Panc1 (cell line): ENCODE measurements around the gene LSM4. TPM values are rescaled to one million over a fixed set of nuclear protein-coding genes. Genes with fewer than 3 reads are reported as not detected.

Source experiments
- ATAC-seq: fragments of 200-7000 bp; cut with Tn5 transposase; 2 replicates; pipeline ENCODE4 v1.9.1; 2020; ENCODE audit warnings: mild to moderate bottlenecking, moderate library complexity
- BruUV-seq: library from RNA; stranded (reverse); fragments of 400-500 nt; replicated peaks from 2 replicates; lab custom pipeline; 2021; lab: Mats Ljungman, UMichigan
- CTCF ChIA-PET: fragments of 300-600 bp; sonication (Branson Sonifier 250); formaldehyde crosslinking; loops from one replicate; lab custom pipeline; 2022; ENCODE audit warnings: antibody characterized with exemption; lab: Charles Lee
- POLR2A ChIA-PET: fragments of 300-600 bp; sonication (Branson Sonifier 250); formaldehyde crosslinking; loops from one replicate; lab custom pipeline; 2022; ENCODE audit warnings: antibody characterized with exemption; lab: Charles Lee
- DNase-seq: peaks from one replicate; pipeline ENCODE4 v3.0.0-alpha.2; 2010; ENCODE audit warnings: low read depth, low spot score
- H3K27ac ChIP-seq: 2 replicates; pipeline ENCODE4 v1.5.1; 2011; ENCODE audit warnings: mild to moderate bottlenecking, low read length, inconsistent platforms
- H3K27me3 ChIP-seq: fragments of 200-500 bp; sonication (Bioruptor generic); 2 replicates; pipeline ENCODE4 v1.6.0; 2014; ENCODE audit warnings: low read length, inconsistent platforms; ENCODE audit not compliant: control insufficient read depth, insufficient read depth
- H3K36me3 ChIP-seq: fragments of 200-500 bp; sonication (Bioruptor generic); 2 replicates; pipeline ENCODE4 v1.5.1; 2014; ENCODE audit warnings: inconsistent platforms, mild to moderate bottlenecking, low read length, moderate library complexity; ENCODE audit not compliant: control insufficient read depth, insufficient read depth
- H3K4me1 ChIP-seq: 2 replicates; pipeline ENCODE4 v1.5.1; 2011; ENCODE audit warnings: inconsistent platforms, mild to moderate bottlenecking, low read length, moderate library complexity; ENCODE audit not compliant: control insufficient read depth, insufficient read depth
- H3K4me3 ChIP-seq, 2 experiments: 2 replicates each; pipeline ENCODE4 v1.5.1; 2011 to 2012; ENCODE audit warnings: low read depth in 2 of 2, low read length in 2 of 2, mild to moderate bottlenecking in 2 of 2, inconsistent platforms in 1 of 2, moderate library complexity in 1 of 2
- H3K9me3 ChIP-seq: fragments of 200-500 bp; sonication (Bioruptor generic); 2 replicates; pipeline ENCODE4 v1.5.1; 2014; ENCODE audit warnings: low read depth, mild to moderate bottlenecking, inconsistent platforms, low read length, moderate library complexity; ENCODE audit not compliant: control insufficient read depth, insufficient read depth
- POLR2AphosphoS5 ChIP-seq: IDR thresholded peaks from 2 replicates; pipeline ENCODE4 v1.6.1; 2012; ENCODE audit warnings: mild to moderate bottlenecking, low read depth, low read length, moderate library complexity
- SIN3A ChIP-seq: IDR thresholded peaks from 2 replicates; pipeline ENCODE4 v1.6.1; 2012; ENCODE audit warnings: low read depth, mild to moderate bottlenecking, low read length, moderate library complexity, borderline replicate concordance; ENCODE audit not compliant: insufficient read depth
- TCF7L2 ChIP-seq: IDR thresholded peaks from 2 replicates; pipeline ENCODE4 v1.6.1; 2011; ENCODE audit warnings: mild to moderate bottlenecking, low read depth, low read length, inconsistent platforms
- in situ Hi-C: cut with HindIII; loops from 2 replicates; pipeline ENCODE4 v1.10.0; 2016; ENCODE audit warnings: low sequenced_read_pairs, low pct_unique_long_range_greater_than_20kb
- intact Hi-C: fragments of 100-400 bp; cut with micrococcal nuclease; formaldehyde crosslinking; loops from one replicate; pipeline ENCODE4 v1.10.0; 2022; ENCODE audit not compliant: unreplicated experiment
- total RNA-seq: library from RNA; stranded (reverse); gene quantifications from one replicate; pipeline ENCODE4 v1.2.1, GENCODE V29; 2021; ENCODE audit not compliant: unreplicated experiment
- TF ChIP-seq, protein P1 (sequence below): fragments of 450-650 bp; IDR thresholded peaks from 2 replicates; pipeline ENCODE4 v1.5.1; 2017; ENCODE audit warnings: mild to moderate bottlenecking
- TF ChIP-seq, protein P2 (sequence below), 2 experiments: IDR thresholded peaks; 2 replicates each; pipeline ENCODE4 v1.6.1; 2011 to 2012; ENCODE audit warnings: low read depth in 2 of 2, control low read depth in 1 of 2, low read length in 1 of 2, mild to moderate bottlenecking in 1 of 2, moderate library complexity in 1 of 2; ENCODE audit not compliant: insufficient read depth in 1 of 2

LSM4 gene
- total RNA-seq, 1 experiment from 2014 or later: 209 TPM

DNA sequence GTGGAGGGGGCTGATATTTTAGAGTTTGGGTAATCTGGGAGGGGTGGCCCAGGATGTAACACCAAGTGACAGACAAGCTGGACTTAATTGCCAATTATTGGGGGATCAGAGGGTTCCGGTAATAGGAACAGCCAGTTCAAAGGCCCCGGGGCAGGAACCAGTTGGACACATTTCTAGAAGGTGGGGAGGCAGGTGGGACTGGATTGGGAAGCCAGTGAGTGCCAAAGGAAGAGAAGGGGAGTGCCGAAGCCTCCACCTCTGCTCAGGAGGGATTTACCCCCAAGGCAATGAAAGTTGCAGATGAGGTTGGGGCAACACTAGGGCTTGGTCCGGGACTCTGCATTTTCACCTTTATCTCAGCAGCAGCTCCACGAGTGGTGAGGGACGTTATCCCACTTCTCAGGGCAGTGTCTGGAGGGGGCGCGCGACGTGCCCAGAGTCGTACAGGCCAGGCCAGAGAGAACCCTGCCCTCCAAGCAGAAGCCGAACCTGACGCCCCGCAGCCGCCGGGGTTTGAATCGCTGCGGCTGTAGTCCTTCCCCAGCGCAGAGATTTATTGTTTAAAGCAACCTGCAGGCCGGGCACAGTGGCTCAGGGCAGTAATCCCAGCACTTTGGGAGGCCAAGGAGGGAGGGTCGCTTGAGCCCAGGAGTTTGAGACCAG, 35.8 kb downstream of the LSM4 start:
- intact Hi-C loops (no loop called here), in situ Hi-C loops (no loop called here)
- H3K4me3 ChIP-seq: no peak overlapping the region
- no peak for DNase-seq
- ChIA-PET CTCF (no interaction called here), POLR2A (no interaction called here)
- H3K4me1 ChIP-seq: peaks cover 18% of the 10 kb centered on the region
- no peak for ATAC-seq
- TF ChIP-seq, protein P1, sequence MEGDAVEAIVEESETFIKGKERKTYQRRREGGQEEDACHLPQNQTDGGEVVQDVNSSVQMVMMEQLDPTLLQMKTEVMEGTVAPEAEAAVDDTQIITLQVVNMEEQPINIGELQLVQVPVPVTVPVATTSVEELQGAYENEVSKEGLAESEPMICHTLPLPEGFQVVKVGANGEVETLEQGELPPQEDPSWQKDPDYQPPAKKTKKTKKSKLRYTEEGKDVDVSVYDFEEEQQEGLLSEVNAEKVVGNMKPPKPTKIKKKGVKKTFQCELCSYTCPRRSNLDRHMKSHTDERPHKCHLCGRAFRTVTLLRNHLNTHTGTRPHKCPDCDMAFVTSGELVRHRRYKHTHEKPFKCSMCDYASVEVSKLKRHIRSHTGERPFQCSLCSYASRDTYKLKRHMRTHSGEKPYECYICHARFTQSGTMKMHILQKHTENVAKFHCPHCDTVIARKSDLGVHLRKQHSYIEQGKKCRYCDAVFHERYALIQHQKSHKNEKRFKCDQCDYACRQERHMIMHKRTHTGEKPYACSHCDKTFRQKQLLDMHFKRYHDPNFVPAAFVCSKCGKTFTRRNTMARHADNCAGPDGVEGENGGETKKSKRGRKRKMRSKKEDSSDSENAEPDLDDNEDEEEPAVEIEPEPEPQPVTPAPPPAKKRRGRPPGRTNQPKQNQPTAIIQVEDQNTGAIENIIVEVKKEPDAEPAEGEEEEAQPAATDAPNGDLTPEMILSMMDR: no peak
- peak overlapping the region; percentile 2; the same call in 1 of the 2 replicates for H3K27ac ChIP-seq
- H3K9me3 ChIP-seq: no peaks in the 10 kb centered on the region
- no peaks in the 10 kb centered on the region for H3K36me3 ChIP-seq
- no TSS peak for BruUV-seq
- H3K27me3 ChIP-seq: no peaks in the 10 kb centered on the region

DNA sequence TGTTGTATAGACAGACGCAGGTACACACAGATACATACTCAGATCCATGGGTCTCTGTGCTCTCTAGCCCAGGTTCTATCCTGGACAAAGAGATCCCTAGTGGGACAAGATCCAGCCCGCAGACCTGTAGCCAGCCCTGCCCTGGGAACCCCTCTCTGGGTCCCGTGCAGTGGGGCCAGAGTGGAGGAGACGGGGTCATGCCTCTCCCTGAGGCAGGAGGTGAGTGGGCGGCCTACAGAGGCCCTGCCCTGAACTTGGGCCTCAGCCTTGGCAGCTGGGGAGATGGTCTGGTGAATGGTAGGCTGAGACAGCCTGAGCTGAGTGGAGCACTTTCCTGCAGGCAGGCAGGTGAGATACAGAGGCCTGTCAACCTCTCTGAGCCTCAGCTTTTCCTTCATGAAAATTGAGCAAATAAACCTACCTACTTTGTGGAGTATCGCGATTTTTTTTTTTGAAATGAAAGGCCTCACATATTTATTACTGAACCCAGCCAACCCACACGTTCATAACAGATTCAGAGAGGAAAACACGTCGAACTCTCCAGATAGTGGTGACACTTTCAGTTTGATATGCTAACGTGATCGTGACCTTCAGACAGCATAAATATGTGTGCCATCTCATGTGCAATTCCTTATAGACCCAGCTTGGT, 38.0 kb downstream of the LSM4 start:
- no peak for ATAC-seq
- H3K36me3 ChIP-seq: no peaks in the 10 kb centered on the region; the same call in 1 of the 2 replicates
- H3K9me3 ChIP-seq: no peaks in the 10 kb centered on the region
- H3K27ac ChIP-seq: peak overlapping the region; percentile 48; the same call in 1 of the 2 replicates
- no TSS peak for BruUV-seq
- intact Hi-C loops (no loop called here), in situ Hi-C loops (no loop called here)
- H3K27me3 ChIP-seq: no peaks in the 10 kb centered on the region
- DNase-seq: no peak
- H3K4me3 ChIP-seq: no peak overlapping the region
- TF ChIP-seq SIN3A (no peak), POLR2AphosphoS5 (no peak)
- TF ChIP-seq, protein P2, sequence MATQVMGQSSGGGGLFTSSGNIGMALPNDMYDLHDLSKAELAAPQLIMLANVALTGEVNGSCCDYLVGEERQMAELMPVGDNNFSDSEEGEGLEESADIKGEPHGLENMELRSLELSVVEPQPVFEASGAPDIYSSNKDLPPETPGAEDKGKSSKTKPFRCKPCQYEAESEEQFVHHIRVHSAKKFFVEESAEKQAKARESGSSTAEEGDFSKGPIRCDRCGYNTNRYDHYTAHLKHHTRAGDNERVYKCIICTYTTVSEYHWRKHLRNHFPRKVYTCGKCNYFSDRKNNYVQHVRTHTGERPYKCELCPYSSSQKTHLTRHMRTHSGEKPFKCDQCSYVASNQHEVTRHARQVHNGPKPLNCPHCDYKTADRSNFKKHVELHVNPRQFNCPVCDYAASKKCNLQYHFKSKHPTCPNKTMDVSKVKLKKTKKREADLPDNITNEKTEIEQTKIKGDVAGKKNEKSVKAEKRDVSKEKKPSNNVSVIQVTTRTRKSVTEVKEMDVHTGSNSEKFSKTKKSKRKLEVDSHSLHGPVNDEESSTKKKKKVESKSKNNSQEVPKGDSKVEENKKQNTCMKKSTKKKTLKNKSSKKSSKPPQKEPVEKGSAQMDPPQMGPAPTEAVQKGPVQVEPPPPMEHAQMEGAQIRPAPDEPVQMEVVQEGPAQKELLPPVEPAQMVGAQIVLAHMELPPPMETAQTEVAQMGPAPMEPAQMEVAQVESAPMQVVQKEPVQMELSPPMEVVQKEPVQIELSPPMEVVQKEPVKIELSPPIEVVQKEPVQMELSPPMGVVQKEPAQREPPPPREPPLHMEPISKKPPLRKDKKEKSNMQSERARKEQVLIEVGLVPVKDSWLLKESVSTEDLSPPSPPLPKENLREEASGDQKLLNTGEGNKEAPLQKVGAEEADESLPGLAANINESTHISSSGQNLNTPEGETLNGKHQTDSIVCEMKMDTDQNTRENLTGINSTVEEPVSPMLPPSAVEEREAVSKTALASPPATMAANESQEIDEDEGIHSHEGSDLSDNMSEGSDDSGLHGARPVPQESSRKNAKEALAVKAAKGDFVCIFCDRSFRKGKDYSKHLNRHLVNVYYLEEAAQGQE (IDR thresholded peaks at IDR 0.05; ENCODE audit: insufficient read depth in 1 of 2, low read depth in 2 of 2, low read length in 1 of 2): no peak
- POLR2A ChIA-PET: interaction anchor here (0.9 kb wide), 1 partner anchor 8 kb away, joined by 3 read pairs; no protein-coding TSS in a partner anchor
- CTCF ChIA-PET: no interaction called here
- H3K4me1 ChIP-seq: peaks cover 10% of the 10 kb centered on the region

DNA sequence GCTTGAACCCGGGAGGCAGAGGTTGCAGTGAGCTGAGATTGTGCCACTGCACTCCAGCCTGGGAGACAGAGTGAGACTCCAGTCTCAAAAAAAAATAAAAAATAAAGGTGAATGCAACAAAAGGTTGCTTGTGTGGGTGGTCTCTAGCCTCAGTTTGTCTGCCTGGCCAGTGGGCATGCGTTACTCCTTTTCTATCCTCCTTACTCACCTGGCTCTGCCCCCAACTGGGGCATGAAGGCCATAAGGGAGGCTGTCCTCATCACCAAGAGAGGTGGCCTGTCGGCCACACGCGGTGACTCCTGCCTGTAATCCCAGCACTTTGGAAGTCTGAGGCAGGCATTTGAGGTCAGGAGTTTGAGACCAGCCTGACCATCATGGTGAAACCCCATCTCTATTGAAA, 39.5 kb downstream of the LSM4 start:
- Histone ChIP-seq H3K9me3 (no peaks in the 10 kb centered on the region), H3K27ac (no peak overlapping the region), H3K36me3 (no peaks in the 10 kb centered on the region; the same call in 1 of the 2 replicates), H3K27me3 (no peaks in the 10 kb centered on the region), H3K4me1 (peaks cover 14% of the 10 kb centered on the region), H3K4me3 (no peak overlapping the region)
- POLR2A ChIA-PET: no interaction called here
- CTCF ChIA-PET: no interaction called here
- intact Hi-C loops (no loop called here), in situ Hi-C loops (no loop called here)
- ATAC-seq (no peak), DNase-seq (no peak)
- no TSS peak for BruUV-seq
- TF ChIP-seq SIN3A (no peak), POLR2AphosphoS5 (no peak), TCF7L2 (no peak)
- TF ChIP-seq, protein P2 (IDR thresholded peaks at IDR 0.05; ENCODE audit: insufficient read depth in 1 of 2, low read depth in 2 of 2, low read length in 1 of 2): no peak
- TF ChIP-seq, protein P1: no peak
